Tibial nerve (tissue), 4 donors: Measurements from ENCODE around the gene COL28A1.

ENCODE experiments used
- CTCF ChIP-seq, 5 experiments: fragments of 200-600 bp in 3 of 5; fragments of 450-650 bp in 2 of 5; sonication (generic) in 3 of 5; IDR thresholded peaks; one replicate each; pipeline ENCODE4 v1.5.1; 2016 to 2019; ENCODE audit warnings: antibody characterized with exemption in 5 of 5, mild to moderate bottlenecking in 3 of 5, moderate library complexity in 2 of 5
- EP300 ChIP-seq, 2 donors: sonication (generic); formaldehyde crosslinking; IDR thresholded peaks; one replicate each; pipeline ENCODE4 v1.6.1; 2017; ENCODE audit warnings: antibody characterized with exemption in 2 of 2, mild to moderate bottlenecking in 1 of 2

- no peak for TF ChIP-seq EP300 (IDR thresholded peaks at IDR 0.05)
- TF ChIP-seq CTCF (IDR thresholded peaks at IDR 0.05) = no peak
These were observed 182.8 kb downstream of the COL28A1 start for GRCh38 chr7:7352845-7353244.
